Measurements from ENCODE around the gene SH2B2. TPM values are rescaled to one million over a fixed set of nuclear protein-coding genes. Genes with fewer than 3 reads are reported as not detected.

The SH2B2 gene
- total and polyA plus RNA-seq, 3 donors from 2014 or later: 4.6 to 26.6 (median 22.8) TPM

DNA sequence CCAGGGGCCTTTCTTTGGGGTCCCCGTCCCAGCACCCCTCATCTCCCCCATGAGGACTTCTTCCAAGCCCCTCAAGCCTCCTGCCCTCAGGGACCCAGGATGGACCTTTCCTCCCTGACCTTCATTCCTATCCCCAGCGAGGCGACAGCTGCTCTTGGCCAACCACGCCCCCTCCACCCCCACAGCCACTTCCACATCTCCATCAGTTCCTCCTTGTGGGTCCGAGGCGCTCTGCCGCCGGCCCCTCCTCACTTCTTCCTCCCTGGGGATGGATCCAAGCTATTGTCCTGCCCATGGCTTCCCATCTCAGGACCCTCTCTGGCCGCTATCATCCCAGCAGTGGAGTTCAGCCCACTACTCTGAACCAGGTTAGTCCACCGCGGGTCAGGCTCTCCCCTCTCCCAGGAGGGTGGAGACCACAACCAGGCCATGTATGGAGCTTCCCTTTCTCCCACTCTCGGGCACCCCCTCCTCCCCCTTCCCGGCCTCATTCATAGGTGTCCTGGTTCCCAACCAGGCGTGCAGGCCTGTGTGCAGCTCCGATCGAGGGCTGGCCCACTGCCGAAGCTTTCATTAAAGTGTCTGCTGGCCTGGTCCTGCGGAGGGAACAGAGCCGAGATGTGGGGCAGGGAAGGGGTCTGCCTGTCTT is 1.7 kb upstream of the SH2B2 start:
- Histone ChIP-seq H3K36me3 (ENCODE audit: low read depth, missing control alignments) (no peaks in the 10 kb centered on the region), H3K4me3 (no peak overlapping the region), H3K9me3 (no peaks in the 10 kb centered on the region), H3K27me3 (no peaks in the 10 kb centered on the region), H3K27ac (no peak overlapping the region), H3K4me1 (peaks cover 13% of the 10 kb centered on the region)
- no peak for TF ChIP-seq POLR2A (IDR thresholded peaks at IDR 0.05)
- TF ChIP-seq, protein P1, sequence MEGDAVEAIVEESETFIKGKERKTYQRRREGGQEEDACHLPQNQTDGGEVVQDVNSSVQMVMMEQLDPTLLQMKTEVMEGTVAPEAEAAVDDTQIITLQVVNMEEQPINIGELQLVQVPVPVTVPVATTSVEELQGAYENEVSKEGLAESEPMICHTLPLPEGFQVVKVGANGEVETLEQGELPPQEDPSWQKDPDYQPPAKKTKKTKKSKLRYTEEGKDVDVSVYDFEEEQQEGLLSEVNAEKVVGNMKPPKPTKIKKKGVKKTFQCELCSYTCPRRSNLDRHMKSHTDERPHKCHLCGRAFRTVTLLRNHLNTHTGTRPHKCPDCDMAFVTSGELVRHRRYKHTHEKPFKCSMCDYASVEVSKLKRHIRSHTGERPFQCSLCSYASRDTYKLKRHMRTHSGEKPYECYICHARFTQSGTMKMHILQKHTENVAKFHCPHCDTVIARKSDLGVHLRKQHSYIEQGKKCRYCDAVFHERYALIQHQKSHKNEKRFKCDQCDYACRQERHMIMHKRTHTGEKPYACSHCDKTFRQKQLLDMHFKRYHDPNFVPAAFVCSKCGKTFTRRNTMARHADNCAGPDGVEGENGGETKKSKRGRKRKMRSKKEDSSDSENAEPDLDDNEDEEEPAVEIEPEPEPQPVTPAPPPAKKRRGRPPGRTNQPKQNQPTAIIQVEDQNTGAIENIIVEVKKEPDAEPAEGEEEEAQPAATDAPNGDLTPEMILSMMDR (IDR thresholded peaks at IDR 0.05): no peak
- intact Hi-C loops (cut with DNase I; ENCODE audit: low total_unique reads): loop anchor here (5.0 kb wide), 1 partner anchor 107 kb away; no protein-coding TSS in a partner anchor
- 54 to 61% methylated on average over 18 to 19 of the region's 19 CpGs for WGBS, 2 donors
- no peak for DNase-seq

DNA sequence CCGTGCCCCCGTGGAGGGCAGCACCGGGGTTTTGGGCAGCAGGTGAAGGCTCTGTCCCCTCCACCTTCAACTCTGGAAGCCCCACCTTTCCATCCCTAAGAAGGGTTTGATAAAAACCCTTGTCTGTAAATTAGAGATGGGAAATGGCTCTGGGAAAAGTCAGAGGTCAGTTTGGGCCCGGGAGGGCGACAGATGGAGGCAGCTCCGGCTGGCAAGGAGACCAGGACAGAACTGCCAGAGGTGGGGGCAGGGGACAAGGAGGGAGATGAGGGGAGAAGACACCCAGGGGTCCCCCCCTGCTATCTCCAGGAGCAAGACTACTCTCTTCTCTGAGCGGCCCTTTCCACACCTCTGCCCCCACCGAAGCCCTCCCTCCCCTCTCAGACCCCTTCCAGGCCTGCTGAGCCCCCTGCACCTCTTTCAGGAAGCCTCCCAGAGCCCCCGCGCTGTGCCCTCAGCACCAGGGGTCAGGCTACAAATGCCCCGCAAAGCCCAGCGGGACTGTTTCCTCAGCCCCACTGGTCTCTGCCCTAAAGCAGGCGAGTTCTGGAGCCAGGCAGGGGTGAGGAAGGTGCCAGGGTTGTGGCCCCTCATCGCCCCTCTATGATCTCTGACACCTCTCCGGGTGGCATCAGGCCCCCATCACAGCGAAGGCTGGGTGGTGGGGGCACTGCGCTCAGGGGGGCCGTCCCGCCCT is 980 bp upstream of the SH2B2 start:
- intact Hi-C loops (cut with DNase I; ENCODE audit: low total_unique reads): no loop called here
- H3K4me1 ChIP-seq: peaks cover 13% of the 10 kb centered on the region
- H3K4me3 ChIP-seq: peak overlapping the region; percentile 53 to 72
- H3K27ac ChIP-seq: peak overlapping the region in 1 of 2 donors; percentile 58
- DNase-seq: no peak
- H3K9me3 ChIP-seq: no peaks in the 10 kb centered on the region
- TF ChIP-seq, protein P1 (IDR thresholded peaks at IDR 0.05): no peak
- no peak for TF ChIP-seq POLR2A (IDR thresholded peaks at IDR 0.05)
- no peaks in the 10 kb centered on the region for H3K27me3 ChIP-seq
- no peaks in the 10 kb centered on the region for H3K36me3 ChIP-seq (ENCODE audit: low read depth, missing control alignments)
- WGBS, 2 donors: 39 to 41% methylated on average over 14 to 19 of the region's 19 CpGs

DNA sequence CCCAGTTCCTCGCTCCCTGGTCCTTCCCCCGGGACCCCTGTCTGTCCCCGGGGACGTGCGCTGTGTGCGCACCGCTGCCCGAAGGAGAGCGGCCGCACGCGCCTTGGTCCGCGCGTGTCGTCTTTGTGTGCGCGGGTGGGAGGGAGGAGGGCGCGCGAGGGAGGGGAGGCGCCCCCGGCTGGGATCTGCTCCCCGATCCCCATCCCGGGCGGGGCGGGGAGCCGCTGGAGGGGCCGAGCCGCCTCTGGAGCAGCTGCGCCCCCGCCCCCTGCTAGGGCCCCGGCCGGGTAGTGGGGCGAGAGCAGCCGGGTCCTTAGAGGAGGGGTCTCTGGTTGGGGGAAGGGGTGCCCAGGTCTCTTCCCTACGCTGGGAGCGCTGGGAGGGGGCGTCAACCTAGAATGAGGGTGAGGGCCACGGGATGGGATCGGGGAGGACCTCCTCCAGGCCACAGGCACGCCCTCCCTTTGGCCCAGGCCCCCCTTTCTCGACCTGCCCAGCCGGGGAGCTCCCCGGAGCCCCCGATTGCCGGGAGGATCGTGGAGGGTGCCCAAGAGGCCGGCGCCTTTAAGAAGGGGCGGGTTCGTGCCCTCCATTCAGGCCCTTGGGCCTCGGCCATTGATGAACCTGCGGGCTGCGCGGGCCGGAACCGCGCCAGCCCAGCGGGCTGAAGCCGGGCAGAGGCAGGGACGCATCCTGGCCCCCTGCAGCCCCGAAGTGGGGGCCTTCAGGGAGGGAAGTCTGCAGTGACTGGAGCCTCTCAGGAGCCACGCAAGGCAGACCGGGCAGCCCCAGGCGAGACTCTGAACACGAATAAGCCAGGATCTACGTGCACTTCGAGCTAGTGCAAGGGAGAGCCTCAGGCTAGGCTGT is 678 bp downstream of the SH2B2 start:
- H3K4me1 ChIP-seq: peaks cover 13% of the 10 kb centered on the region
- H3K9me3 ChIP-seq: no peaks in the 10 kb centered on the region
- H3K27me3 ChIP-seq: no peaks in the 10 kb centered on the region
- no peak for TF ChIP-seq POLR2A (IDR thresholded peaks at IDR 0.05)
- TF ChIP-seq, protein P1 (IDR thresholded peaks at IDR 0.05): no peak
- intact Hi-C loops (cut with DNase I; ENCODE audit: low total_unique reads): no loop called here
- 0% methylated on average over 1 to 45 of the region's 69 CpGs for WGBS, 2 donors
- H3K36me3 ChIP-seq (ENCODE audit: low read depth, missing control alignments): no peaks in the 10 kb centered on the region
- peak; percentile 50 for DNase-seq
- peak overlapping the region; percentile 61 to 71 for H3K4me3 ChIP-seq
- H3K27ac ChIP-seq: no peak overlapping the region

DNA sequence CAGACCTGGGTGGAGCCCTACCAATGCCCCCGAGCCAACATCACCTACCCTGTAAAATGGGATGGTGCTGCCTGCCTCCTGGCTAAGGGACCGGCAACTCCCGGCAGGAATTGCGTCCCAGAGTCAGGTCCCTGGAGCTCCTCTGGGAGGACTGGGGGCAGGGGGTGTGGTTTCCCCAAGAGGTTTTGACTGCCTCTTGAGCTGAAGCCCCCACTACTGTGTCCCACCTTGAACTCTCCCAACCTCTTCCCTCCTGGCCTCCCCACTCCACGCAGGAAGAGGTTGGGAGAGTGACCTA is 1.3 kb downstream of the SH2B2 start:
- no peaks in the 10 kb centered on the region for H3K27me3 ChIP-seq
- intact Hi-C loops (cut with DNase I; ENCODE audit: low total_unique reads): no loop called here
- WGBS, 2 donors: 0 to 9% methylated on average over 1 to 5 of the region's 5 CpGs
- H3K36me3 ChIP-seq (ENCODE audit: low read depth, missing control alignments): no peaks in the 10 kb centered on the region
- no peak for DNase-seq
- TF ChIP-seq, protein P1 (IDR thresholded peaks at IDR 0.05): no peak
- no peak for TF ChIP-seq POLR2A (IDR thresholded peaks at IDR 0.05)
- H3K9me3 ChIP-seq: no peaks in the 10 kb centered on the region
- H3K4me1 ChIP-seq: peaks cover 13% of the 10 kb centered on the region
- peak overlapping the region in 1 of 2 donors; percentile 71 for H3K4me3 ChIP-seq
- H3K27ac ChIP-seq: no peak overlapping the region
